H9 (cell line): ENCODE results near the gene OR5H2. TPM values are rescaled to one million over a fixed set of nuclear protein-coding genes. Genes with fewer than 3 reads are reported as not detected.

Experiments
- DNase-seq: peaks from one replicate; pipeline ENCODE4 v3.0.0-alpha.2; 2017
- H2AFZ ChIP-seq: one replicate; pipeline ENCODE4 v1.6.1; 2013; ENCODE audit warnings: mild to moderate bottlenecking, low read length, control low read depth, moderate library complexity
- H2AK5ac ChIP-seq: 2 replicates; pipeline ENCODE4 v1.6.1; 2013; ENCODE audit warnings: low read length, control low read depth, mixed read lengths; ENCODE audit not compliant: insufficient read length
- H2BK120ac ChIP-seq: one replicate; pipeline ENCODE4 v1.6.1; 2013; ENCODE audit warnings: low read depth, mild to moderate bottlenecking, low read length, control low read depth, inconsistent platforms; ENCODE audit not compliant: poor library complexity, severe bottlenecking
- H2BK12ac ChIP-seq: 2 replicates; pipeline ENCODE4 v1.6.1; 2013; ENCODE audit warnings: low read length, control low read depth, mixed read lengths, low read depth; ENCODE audit not compliant: insufficient read length
- H2BK15ac ChIP-seq: 2 replicates; pipeline ENCODE4 v1.6.1; 2013; ENCODE audit warnings: low read depth, low read length, control low read depth
- H2BK20ac ChIP-seq: one replicate; pipeline ENCODE4 v1.6.1; 2013; ENCODE audit warnings: low read depth, mild to moderate bottlenecking, low read length, control low read depth, inconsistent platforms; ENCODE audit not compliant: poor library complexity, severe bottlenecking
- H2BK5ac ChIP-seq: 2 replicates; pipeline ENCODE4 v1.6.1; 2013; ENCODE audit warnings: low read length, control low read depth, mixed read lengths; ENCODE audit not compliant: insufficient read length
- H3K14ac ChIP-seq: 2 replicates; pipeline ENCODE4 v1.6.1; 2013; ENCODE audit warnings: low read length, control low read depth; ENCODE audit not compliant: insufficient read depth
- H3K18ac ChIP-seq: 2 replicates; pipeline ENCODE4 v1.6.1; 2013; ENCODE audit warnings: low read depth, mild to moderate bottlenecking, mixed read lengths, low read length, control low read depth; ENCODE audit not compliant: insufficient read length
- H3K23ac ChIP-seq: 2 replicates; pipeline ENCODE4 v1.6.1; 2013; ENCODE audit warnings: low read length, control low read depth, mixed read lengths, low read depth; ENCODE audit not compliant: insufficient read length
- H3K23me2 ChIP-seq: 2 replicates; pipeline ENCODE4 v1.6.1; 2013; ENCODE audit warnings: low read depth, mild to moderate bottlenecking, mixed read lengths, low read length, control low read depth; ENCODE audit not compliant: insufficient read length, poor library complexity, severe bottlenecking
- H3K27ac ChIP-seq: 2 replicates; pipeline ENCODE4 v1.5.1; 2013; ENCODE audit warnings: low read length, control low read depth, mixed read lengths, low read depth; ENCODE audit not compliant: insufficient read length
- H3K27me3 ChIP-seq: 2 replicates; pipeline ENCODE4 v1.6.1; 2013; ENCODE audit warnings: low read length, control low read depth, inconsistent platforms; ENCODE audit not compliant: insufficient read depth
- H3K4ac ChIP-seq: 2 replicates; pipeline ENCODE4 v1.6.1; 2013; ENCODE audit warnings: low read depth, mild to moderate bottlenecking, control low read depth, inconsistent platforms, low read length, moderate library complexity
- H3K4me1 ChIP-seq: 2 replicates; pipeline ENCODE4 v1.6.1; 2013; ENCODE audit warnings: low read length, control low read depth, inconsistent platforms; ENCODE audit not compliant: insufficient read depth
- H3K4me2 ChIP-seq: 2 replicates; pipeline ENCODE4 v1.6.1; 2013; ENCODE audit warnings: low read length, control low read depth, mixed read lengths; ENCODE audit not compliant: insufficient read length, insufficient read depth
- H3K56ac ChIP-seq: 2 replicates; pipeline ENCODE4 v1.6.1; 2013; ENCODE audit warnings: low read depth, mild to moderate bottlenecking, mixed read lengths, low read length, control low read depth; ENCODE audit not compliant: insufficient read length
- H3K79me1 ChIP-seq: 2 replicates; pipeline ENCODE4 v1.6.1; 2013; ENCODE audit warnings: low read depth, mild to moderate bottlenecking, moderate library complexity, low read length, control low read depth, inconsistent platforms; ENCODE audit not compliant: insufficient read depth, poor library complexity, severe bottlenecking
- H3K79me2 ChIP-seq: 2 replicates; pipeline ENCODE4 v1.6.1; 2013; ENCODE audit warnings: low read length, control low read depth, inconsistent platforms; ENCODE audit not compliant: insufficient read depth
- H3K9ac ChIP-seq: 2 replicates; pipeline ENCODE4 v1.6.1; 2013; ENCODE audit warnings: low read length, control low read depth, mixed read lengths; ENCODE audit not compliant: insufficient read length; ENCODE audit errors: extremely low read depth
- H3K9me3 ChIP-seq: one replicate; pipeline ENCODE4 v1.6.1; 2013; ENCODE audit warnings: low read depth, low read length, inconsistent platforms; ENCODE audit not compliant: control insufficient read depth
- H3T11ph ChIP-seq: one replicate; pipeline ENCODE4 v1.6.1; 2013; ENCODE audit warnings: mild to moderate bottlenecking, low read length, control low read depth, inconsistent platforms
- H4K20me1 ChIP-seq: one replicate; pipeline ENCODE4 v1.6.1; 2013; ENCODE audit not compliant: control insufficient read depth, insufficient read length, insufficient read depth
- H4K5ac ChIP-seq: 2 replicates; pipeline ENCODE4 v1.6.1; 2013; ENCODE audit warnings: low read depth, mild to moderate bottlenecking, mixed read lengths, low read length, control low read depth; ENCODE audit not compliant: insufficient read length
- H4K8ac ChIP-seq: replicated peaks from 2 replicates; pipeline ENCODE4 v1.6.1; 2013; ENCODE audit warnings: low read length, control low read depth, mixed read lengths, low read depth; ENCODE audit not compliant: insufficient read length
- H4K91ac ChIP-seq: 2 replicates; pipeline ENCODE4 v1.6.1; 2013; ENCODE audit warnings: low read depth, mild to moderate bottlenecking, moderate library complexity, mixed read lengths, low read length, control low read depth; ENCODE audit not compliant: insufficient read length
- H3K27ac Mint-ChIP-seq, 3 experiments: 2 replicates in 2 of 3; 3 replicates in 1 of 3; pipeline ENCODE4 v1.8.0; 2020 to 2021; ENCODE audit warnings: mixed read lengths in 3 of 3, mild to moderate bottlenecking in 1 of 3, moderate library complexity in 1 of 3
- H3K27me3 Mint-ChIP-seq: 2 replicates; pipeline ENCODE4 v1.8.0; 2021; ENCODE audit warnings: low read depth, mild to moderate bottlenecking, moderate library complexity, mixed read lengths
- H3K36me3 Mint-ChIP-seq, 3 experiments: 2 replicates in 2 of 3; 3 replicates in 1 of 3; pipeline ENCODE4 v1.8.0; 2020 to 2021; ENCODE audit warnings: low read depth in 3 of 3, mixed read lengths in 3 of 3; ENCODE audit not compliant: insufficient read depth in 1 of 3
- H3K4me1 Mint-ChIP-seq, 2 experiments: 2 replicates each; pipeline ENCODE4 v1.8.0; 2020; ENCODE audit warnings: mixed read lengths in 2 of 2
- H3K4me3 Mint-ChIP-seq, 2 experiments: 2 replicates in 1 of 2; 3 replicates in 1 of 2; pipeline ENCODE4 v1.8.0; 2020 to 2021; ENCODE audit warnings: mild to moderate bottlenecking in 2 of 2, mixed read lengths in 2 of 2, moderate library complexity in 1 of 2
- H3K9me3 Mint-ChIP-seq, 2 experiments: 2 replicates in 1 of 2; 3 replicates in 1 of 2; pipeline ENCODE4 v1.8.0; 2020; ENCODE audit warnings: mild to moderate bottlenecking in 2 of 2, mixed read lengths in 2 of 2, moderate library complexity in 1 of 2
- CTCF ChIP-seq: fragments of 200-600 bp; sonication (generic); conservative IDR thresholded peaks from 3 replicates; pipeline ENCODE4 v1.8.0; 2021; ENCODE audit warnings: antibody characterized with exemption, mild to moderate bottlenecking
- WGBS: extraction: QIAGEN DNeasy Blood & Tissue Kit; methylation state at CpG from one replicate; pipeline ENCODE4 v1.1.7; 2013; ENCODE audit warnings: missing lambda C conversion rate, low lambda C conversion rate, mixed read lengths; ENCODE audit not compliant: insufficient read length; ENCODE audit errors: extremely low coverage; 5-methylcytosine and 5-hydroxymethylcytosine counted together
- total RNA-seq: library from RNA; stranded (reverse); gene quantifications from 2 replicates; pipeline ENCODE4 v1.2.1, GENCODE V29; 2021

OR5H2 gene
- total RNA-seq, 1 experiment from 2014 or later: not detected

- Mint-ChIP-seq H3K27me3 (no peaks in the 10 kb centered on the region; the same call in 1 of the 2 replicates), H3K4me1 (no peaks in the 10 kb centered on the region; a peak in 1 of 4 replicates), H3K27ac (no peak overlapping the region), H3K36me3 (no peaks in the 10 kb centered on the region; a peak in 1 of 7 replicates), H3K9me3 (no peaks in the 10 kb centered on the region), H3K4me3 (no peak overlapping the region)
- H4K91ac ChIP-seq: no peak overlapping the region
- no peaks in the 10 kb centered on the region for H4K20me1 ChIP-seq
- no peaks in the 10 kb centered on the region for H3K27me3 ChIP-seq
- H3K9me3 ChIP-seq: no peaks in the 10 kb centered on the region
- no peaks in the 10 kb centered on the region for H3K79me2 ChIP-seq
- H3K14ac ChIP-seq: no peak overlapping the region
- H3K4ac ChIP-seq: no peak overlapping the region
- no peak overlapping the region for H3K18ac ChIP-seq
- WGBS: no CpG with 5 or more reads among the region's 2 CpGs
- H3K27ac ChIP-seq: no peak overlapping the region
- H2BK20ac ChIP-seq: no peak overlapping the region
- no peak overlapping the region for H3K23ac ChIP-seq
- DNase-seq: no peak
- no peaks in the 10 kb centered on the region for H3K23me2 ChIP-seq
- no peak overlapping the region for H3T11ph ChIP-seq
- H3K4me1 ChIP-seq: no peaks in the 10 kb centered on the region
- no peak for TF ChIP-seq CTCF
- H2BK5ac ChIP-seq: no peak overlapping the region
- no peak overlapping the region for H2BK15ac ChIP-seq
- H3K9ac ChIP-seq: no peak overlapping the region
- H2AK5ac ChIP-seq: no peak overlapping the region
- no peak overlapping the region for H2BK12ac ChIP-seq
- H3K56ac ChIP-seq: no peak overlapping the region
- no peak overlapping the region for H4K8ac ChIP-seq
- H3K79me1 ChIP-seq: no peaks in the 10 kb centered on the region
- H3K4me2 ChIP-seq: no peak overlapping the region
- no peak overlapping the region for H2BK120ac ChIP-seq
- no peak overlapping the region for H4K5ac ChIP-seq
- no peak overlapping the region for H2AFZ ChIP-seq
Observed at GRCh38 chr3:98262046-98262445, 20.3 kb upstream of the OR5H2 start.
